ENCODE data around the gene LYG1.
"Not testable (repeated sequence)": the region's sequence is repeated elsewhere in the genome, so short reads cannot be mapped to it uniquely, and the experiment has no call there.

Gene LYG1

DNA sequence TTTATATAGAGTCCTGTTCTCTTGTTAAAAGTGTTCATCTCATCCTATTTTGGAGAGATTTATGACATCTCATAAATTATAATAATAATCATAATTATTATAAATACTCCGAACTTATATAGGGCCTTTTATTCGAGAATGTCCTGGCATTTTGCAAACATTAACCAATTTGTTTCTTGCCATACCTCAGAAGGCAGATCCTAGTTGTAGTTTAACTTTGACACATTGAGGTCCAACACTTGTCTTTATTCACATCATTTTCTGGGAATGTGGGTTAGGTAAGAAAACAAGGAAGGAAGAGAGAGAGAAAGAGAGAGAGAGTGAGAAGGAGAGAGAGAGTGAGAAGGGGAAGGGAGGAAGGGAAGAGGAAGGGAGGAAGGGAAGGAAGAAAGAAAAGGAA, at the start of gene LYG1:
TSS of gene LYG1 (minus strand) at position 101 of the 400 bp plus-strand sequence. CDS start 5,527 bp downstream, outside the sequence.
- DNase-seq (ENCODE audit: low spot score); in situ Hi-C loops (cut with MboI; ENCODE audit: low sequenced_read_pairs, unreplicated experiment): not testable (repeated sequence)

DNA sequence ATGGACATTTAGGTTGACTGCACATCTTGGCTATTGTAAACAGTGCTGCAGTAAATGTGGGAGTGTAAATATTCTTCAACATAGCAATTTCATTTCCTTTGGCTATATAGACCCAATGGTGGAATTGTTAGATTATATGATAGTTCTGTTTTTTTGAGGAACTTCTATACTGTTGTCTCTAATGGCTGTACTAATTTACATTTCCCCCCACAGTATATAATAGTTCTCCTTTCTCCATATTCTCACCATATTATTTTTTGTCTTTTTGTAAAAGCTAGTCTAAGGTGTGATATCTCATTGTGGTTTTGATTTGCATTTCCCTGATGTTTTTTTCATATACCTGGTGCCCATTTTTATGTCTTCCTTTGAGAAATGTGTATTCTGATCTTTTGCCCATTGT, 49.2 kb upstream of the LYG1 start:
- DNase-seq (ENCODE audit: low spot score), result no peak
- TF ChIP-seq, protein P1, sequence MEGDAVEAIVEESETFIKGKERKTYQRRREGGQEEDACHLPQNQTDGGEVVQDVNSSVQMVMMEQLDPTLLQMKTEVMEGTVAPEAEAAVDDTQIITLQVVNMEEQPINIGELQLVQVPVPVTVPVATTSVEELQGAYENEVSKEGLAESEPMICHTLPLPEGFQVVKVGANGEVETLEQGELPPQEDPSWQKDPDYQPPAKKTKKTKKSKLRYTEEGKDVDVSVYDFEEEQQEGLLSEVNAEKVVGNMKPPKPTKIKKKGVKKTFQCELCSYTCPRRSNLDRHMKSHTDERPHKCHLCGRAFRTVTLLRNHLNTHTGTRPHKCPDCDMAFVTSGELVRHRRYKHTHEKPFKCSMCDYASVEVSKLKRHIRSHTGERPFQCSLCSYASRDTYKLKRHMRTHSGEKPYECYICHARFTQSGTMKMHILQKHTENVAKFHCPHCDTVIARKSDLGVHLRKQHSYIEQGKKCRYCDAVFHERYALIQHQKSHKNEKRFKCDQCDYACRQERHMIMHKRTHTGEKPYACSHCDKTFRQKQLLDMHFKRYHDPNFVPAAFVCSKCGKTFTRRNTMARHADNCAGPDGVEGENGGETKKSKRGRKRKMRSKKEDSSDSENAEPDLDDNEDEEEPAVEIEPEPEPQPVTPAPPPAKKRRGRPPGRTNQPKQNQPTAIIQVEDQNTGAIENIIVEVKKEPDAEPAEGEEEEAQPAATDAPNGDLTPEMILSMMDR (IDR thresholded peaks at IDR 0.05; ENCODE audit: borderline replicate concordance, control extremely low read depth, extremely low read depth, insufficient read depth, missing control alignments), result no peak
- in situ Hi-C loops (cut with MboI; ENCODE audit: low sequenced_read_pairs, unreplicated experiment), result no loop called here

DNA sequence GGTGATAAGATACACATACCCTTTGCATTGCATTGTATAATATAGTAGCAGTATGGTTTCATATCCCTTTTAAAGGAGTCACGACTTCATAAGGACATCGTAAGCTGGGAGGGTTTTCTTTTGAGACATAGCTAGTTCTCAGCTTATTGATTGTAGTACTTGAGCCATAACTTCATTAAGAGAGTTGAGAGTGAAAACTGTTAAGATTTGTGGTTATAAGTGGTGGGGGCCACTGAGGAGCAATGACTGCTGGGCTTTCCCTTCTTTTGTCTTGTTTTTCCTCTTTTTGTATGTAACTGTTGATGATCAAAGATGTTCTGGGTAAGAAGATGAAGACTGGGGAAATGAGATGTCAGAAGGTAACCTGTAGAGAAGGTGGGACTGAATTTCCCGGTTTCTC, 47.2 kb upstream of the LYG1 start:
- DNase-seq (ENCODE audit: low spot score), result peak; percentile 34
- TF ChIP-seq, protein P1 (IDR thresholded peaks at IDR 0.05; ENCODE audit: borderline replicate concordance, control extremely low read depth, extremely low read depth, insufficient read depth, missing control alignments), result no peak
- in situ Hi-C loops (cut with MboI; ENCODE audit: low sequenced_read_pairs, unreplicated experiment), result loop anchor here (10.0 kb wide), 1 partner anchor 137 kb away; no protein-coding TSS in a partner anchor

DNA sequence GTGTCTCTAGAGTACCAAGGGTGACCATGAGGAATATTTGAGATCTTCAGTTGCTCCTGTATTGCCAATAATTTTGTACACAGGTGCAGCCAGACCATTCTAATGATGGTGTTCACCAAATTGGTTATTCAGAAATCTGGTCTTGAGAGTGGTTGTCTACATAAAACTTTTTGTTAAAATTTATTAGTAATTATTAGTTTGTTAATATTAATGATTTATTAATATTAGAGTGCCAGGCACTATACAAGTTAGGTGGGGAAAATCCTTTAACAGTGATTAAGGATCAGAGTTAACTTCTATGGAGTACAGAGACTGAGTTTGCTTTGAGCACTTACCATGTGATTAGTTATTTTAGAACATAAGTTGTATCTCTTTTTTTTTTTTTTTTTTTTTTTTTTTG, 45.2 kb upstream of the LYG1 start:
- TF ChIP-seq, protein P1 (IDR thresholded peaks at IDR 0.05; ENCODE audit: borderline replicate concordance, control extremely low read depth, extremely low read depth, insufficient read depth, missing control alignments), result no peak
- DNase-seq (ENCODE audit: low spot score), result no peak
- in situ Hi-C loops (cut with MboI; ENCODE audit: low sequenced_read_pairs, unreplicated experiment), result loop anchor here (10.0 kb wide), 1 partner anchor 139 kb away; no protein-coding TSS in a partner anchor

DNA sequence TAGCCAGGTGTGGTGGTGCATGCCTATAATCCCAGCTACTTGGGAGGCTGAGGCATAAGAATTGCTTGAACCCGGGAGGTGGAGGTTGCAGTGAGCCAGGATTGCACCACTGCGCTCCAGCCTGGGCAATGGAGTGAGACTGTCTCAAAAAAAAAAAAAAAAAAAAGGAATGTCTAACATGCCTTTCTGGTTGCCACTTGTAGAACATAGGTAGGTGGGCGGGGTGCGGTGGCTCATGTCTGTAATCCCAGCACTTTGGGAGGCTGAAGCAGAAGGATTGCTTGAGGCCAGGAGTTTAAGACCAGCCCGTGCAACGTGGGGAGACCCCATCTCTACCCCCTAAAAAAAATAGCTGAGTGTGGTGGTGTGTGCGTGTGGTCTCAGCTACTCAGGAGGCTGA, 44.4 kb upstream of the LYG1 start:
- in situ Hi-C loops (cut with MboI; ENCODE audit: low sequenced_read_pairs, unreplicated experiment), result loop anchor here (10.0 kb wide), 1 partner anchor 139 kb away; no protein-coding TSS in a partner anchor
- DNase-seq (ENCODE audit: low spot score), result not testable (repeated sequence)

DNA sequence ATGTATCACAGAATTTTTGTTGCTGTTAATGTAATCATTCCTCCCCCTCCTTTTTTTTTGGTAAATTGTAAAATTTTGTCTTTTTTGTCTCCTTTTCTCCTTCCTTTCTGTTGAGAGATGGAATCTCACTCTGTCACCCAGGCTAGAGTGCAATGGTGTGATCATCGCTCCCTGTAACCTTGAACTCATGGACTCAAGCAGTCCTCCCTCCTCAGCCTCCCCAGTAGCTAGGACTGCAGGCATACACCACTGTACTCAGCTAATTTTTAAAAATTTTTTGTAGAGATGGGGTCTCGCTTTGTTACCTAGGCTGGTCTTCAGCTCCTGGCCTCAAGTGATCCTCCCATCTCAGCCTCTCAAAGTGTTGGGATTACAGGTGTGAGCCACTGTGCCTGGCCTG, 41.5 kb upstream of the LYG1 start:
- DNase-seq (ENCODE audit: low spot score), result no peak
- TF ChIP-seq, protein P1 (IDR thresholded peaks at IDR 0.05; ENCODE audit: borderline replicate concordance, control extremely low read depth, extremely low read depth, insufficient read depth, missing control alignments), result no peak
- in situ Hi-C loops (cut with MboI; ENCODE audit: low sequenced_read_pairs, unreplicated experiment), result loop anchor here (10.0 kb wide), 1 partner anchor 142 kb away; no protein-coding TSS in a partner anchor

DNA sequence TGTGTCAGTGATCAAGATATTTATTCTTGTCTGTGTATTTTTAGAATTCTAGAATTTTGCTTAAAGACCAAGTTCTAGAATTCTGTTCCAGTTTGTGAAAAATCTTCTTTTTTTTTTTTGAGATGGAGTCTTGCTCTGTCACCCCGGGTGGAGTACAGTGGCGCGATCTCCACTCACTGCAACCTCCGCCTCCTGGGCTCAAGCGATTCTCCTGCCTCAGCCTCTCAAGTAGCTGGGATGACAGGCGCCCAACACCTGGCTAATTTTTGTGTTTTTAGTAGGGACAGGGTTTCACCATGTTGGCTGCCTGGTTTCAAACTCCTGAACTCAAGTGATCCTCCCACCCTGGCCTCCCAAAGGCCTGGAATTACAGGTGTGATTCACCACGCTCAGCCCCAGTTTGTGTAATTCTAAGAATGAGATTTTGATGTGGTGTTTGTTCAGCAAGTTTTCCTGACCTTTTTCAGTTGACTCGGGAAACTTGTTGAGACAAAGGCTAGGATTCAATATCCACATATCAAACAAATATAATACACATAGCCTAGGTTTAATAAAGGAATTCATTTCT, 39.8 kb upstream of the LYG1 start:
- DNase-seq (ENCODE audit: low spot score), result no peak
- in situ Hi-C loops (cut with MboI; ENCODE audit: low sequenced_read_pairs, unreplicated experiment), result loop anchor here (10.0 kb wide), 1 partner anchor 144 kb away; no protein-coding TSS in a partner anchor
- TF ChIP-seq, protein P1 (IDR thresholded peaks at IDR 0.05; ENCODE audit: borderline replicate concordance, control extremely low read depth, extremely low read depth, insufficient read depth, missing control alignments), result no peak
